ENCODE measurements around the gene NOL3.
"Not testable (repeated sequence)": the region's sequence is repeated elsewhere in the genome, so short reads cannot be mapped to it uniquely, and the experiment has no call there.

DNA sequence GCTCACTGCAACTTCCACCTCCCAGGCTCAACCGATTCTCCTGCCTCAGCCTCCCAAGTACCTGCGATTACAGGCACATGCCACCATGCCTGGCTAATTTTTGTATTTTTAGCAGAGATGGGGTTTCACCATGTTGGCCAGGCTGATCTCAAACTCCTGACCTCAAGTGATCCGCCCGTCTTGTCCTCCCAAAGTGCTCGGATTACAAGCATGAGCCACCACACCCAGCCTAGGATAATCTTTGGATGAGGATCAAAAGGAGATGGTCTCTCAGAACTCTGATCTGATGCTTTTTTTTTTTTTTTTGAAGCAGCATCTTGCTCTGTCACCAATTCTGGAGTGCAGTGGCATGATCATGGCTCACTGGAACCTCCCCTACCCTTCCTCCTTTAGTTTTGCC lies 47.5 kb upstream of the NOL3 start:
- TF ChIP-seq SMC3 (IDR thresholded peaks at IDR 0.05; ENCODE audit: low read depth, low read length); EZH2phosphoT487 (IDR thresholded peaks at IDR 0.05; ENCODE audit: borderline replicate concordance, low read depth); MXI1 (IDR thresholded peaks at IDR 0.05; ENCODE audit: low read depth, low read length); POLR2AphosphoS5 (IDR thresholded peaks at IDR 0.05; ENCODE audit: low read depth, low read length); RAD21 (IDR thresholded peaks at IDR 0.05; ENCODE audit: low read length); EP300 (IDR thresholded peaks at IDR 0.05; ENCODE audit: borderline replicate concordance in 1 of 2, low read depth in 1 of 2, low read length in 1 of 2): not testable (repeated sequence)
- TF ChIP-seq, protein P1, sequence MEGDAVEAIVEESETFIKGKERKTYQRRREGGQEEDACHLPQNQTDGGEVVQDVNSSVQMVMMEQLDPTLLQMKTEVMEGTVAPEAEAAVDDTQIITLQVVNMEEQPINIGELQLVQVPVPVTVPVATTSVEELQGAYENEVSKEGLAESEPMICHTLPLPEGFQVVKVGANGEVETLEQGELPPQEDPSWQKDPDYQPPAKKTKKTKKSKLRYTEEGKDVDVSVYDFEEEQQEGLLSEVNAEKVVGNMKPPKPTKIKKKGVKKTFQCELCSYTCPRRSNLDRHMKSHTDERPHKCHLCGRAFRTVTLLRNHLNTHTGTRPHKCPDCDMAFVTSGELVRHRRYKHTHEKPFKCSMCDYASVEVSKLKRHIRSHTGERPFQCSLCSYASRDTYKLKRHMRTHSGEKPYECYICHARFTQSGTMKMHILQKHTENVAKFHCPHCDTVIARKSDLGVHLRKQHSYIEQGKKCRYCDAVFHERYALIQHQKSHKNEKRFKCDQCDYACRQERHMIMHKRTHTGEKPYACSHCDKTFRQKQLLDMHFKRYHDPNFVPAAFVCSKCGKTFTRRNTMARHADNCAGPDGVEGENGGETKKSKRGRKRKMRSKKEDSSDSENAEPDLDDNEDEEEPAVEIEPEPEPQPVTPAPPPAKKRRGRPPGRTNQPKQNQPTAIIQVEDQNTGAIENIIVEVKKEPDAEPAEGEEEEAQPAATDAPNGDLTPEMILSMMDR (IDR thresholded peaks at IDR 0.05) = not testable (repeated sequence)
- TF ChIP-seq, protein P2, sequence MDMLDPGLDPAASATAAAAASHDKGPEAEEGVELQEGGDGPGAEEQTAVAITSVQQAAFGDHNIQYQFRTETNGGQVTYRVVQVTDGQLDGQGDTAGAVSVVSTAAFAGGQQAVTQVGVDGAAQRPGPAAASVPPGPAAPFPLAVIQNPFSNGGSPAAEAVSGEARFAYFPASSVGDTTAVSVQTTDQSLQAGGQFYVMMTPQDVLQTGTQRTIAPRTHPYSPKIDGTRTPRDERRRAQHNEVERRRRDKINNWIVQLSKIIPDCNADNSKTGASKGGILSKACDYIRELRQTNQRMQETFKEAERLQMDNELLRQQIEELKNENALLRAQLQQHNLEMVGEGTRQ (IDR thresholded peaks at IDR 0.05; ENCODE audit: borderline replicate concordance, low read depth, low read length) = not testable (repeated sequence)
- TF ChIP-seq, protein P3, sequence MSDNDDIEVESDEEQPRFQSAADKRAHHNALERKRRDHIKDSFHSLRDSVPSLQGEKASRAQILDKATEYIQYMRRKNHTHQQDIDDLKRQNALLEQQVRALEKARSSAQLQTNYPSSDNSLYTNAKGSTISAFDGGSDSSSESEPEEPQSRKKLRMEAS (IDR thresholded peaks at IDR 0.05; ENCODE audit: low read depth) = not testable (repeated sequence)
